Spinal cord (tissue), 10 donors: Measurements from ENCODE around the gene PRKN. TPM values are rescaled to one million over a fixed set of nuclear protein-coding genes. Genes with fewer than 3 reads are reported as not detected.

ENCODE experiments used
- DNase-seq, 6 donors: peaks; one replicate each; pipeline versions ENCODE4 v3.0.0 to v3.0.0-alpha.2; 2013 to 2015; ENCODE audit warnings: low spot score in 6 of 6, low read depth in 4 of 6
- H3K27ac ChIP-seq: one replicate; pipeline ENCODE4 v1.5.1; 2013; ENCODE audit warnings: low read depth, low read length, control low read depth
- H3K27me3 ChIP-seq: one replicate; pipeline ENCODE4 v1.6.1; 2013; ENCODE audit warnings: low read length; ENCODE audit not compliant: control insufficient read depth, insufficient read depth
- H3K36me3 ChIP-seq: one replicate; pipeline ENCODE4 v1.6.1; 2013; ENCODE audit warnings: low read length; ENCODE audit not compliant: control insufficient read depth, insufficient read depth
- H3K4me1 ChIP-seq: one replicate; pipeline ENCODE4 v1.6.1; 2013; ENCODE audit warnings: low read length; ENCODE audit not compliant: control insufficient read depth, insufficient read depth
- H3K4me3 ChIP-seq: one replicate; pipeline ENCODE4 v1.5.1; 2013; ENCODE audit warnings: low read depth, low read length, control low read depth
- H3K9me3 ChIP-seq: one replicate; pipeline ENCODE4 v1.6.1; 2013; ENCODE audit warnings: low read length; ENCODE audit not compliant: control insufficient read depth, insufficient read depth
- WGBS: methylation state at CpG from one replicate; pipeline ENCODE4 v1.1.5; 2013; ENCODE audit warnings: missing lambda C conversion rate; ENCODE audit not compliant: insufficient coverage; 5-methylcytosine and 5-hydroxymethylcytosine counted together
- polyA plus RNA-seq, 2 donors: library from polyadenylated mRNA; unstranded; fragments of 120-200 nt; gene quantifications; one replicate each; pipeline ENCODE4 v1.2.1, GENCODE V29; 2013; ENCODE audit not compliant: insufficient read length in 2 of 2
- total RNA-seq, 2 donors: library from RNA; depleted of rRNA in 1 of 2; stranded (reverse); fragments of 120-200 nt in 1 of 2; fragments of >200 nt in 1 of 2; gene quantifications; one replicate each; pipeline versions ENCODE4 v1.2.3 to v1.2.4, GENCODE V29; 2013 to 2014
- donor health status: healthy.

PRKN gene
- total and polyA plus RNA-seq, 4 donors: 7.4 to 9.5 (median 8.4) TPM

DNA sequence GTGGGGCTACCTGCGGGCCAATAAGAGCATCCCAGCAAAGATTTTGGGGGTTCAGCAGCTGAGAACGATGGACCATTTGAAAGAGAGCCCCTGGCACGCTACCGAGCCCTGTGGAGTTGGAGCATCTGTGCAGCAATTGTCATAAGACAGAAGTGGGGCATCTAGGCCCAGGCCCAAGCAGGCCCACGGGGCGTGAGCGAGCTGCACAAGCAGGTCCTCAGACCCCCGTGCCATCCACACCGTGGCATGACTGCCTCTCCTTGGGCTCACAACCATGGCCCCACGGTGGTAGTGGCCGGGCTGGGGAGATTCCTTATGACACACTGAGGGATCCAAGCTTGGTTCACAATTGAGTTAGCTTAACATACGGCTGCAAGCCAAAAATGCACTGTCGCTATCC, 1350.5 kb downstream of the PRKN start:
- Histone ChIP-seq H3K9me3 (no peaks in the 10 kb centered on the region), H3K4me3 (no peak overlapping the region), H3K36me3 (no peaks in the 10 kb centered on the region), H3K4me1 (peaks cover 32% of the 10 kb centered on the region), H3K27ac (no peak overlapping the region), H3K27me3 (no peaks in the 10 kb centered on the region)
- WGBS: 92% methylated on average over 13 of the region's 13 CpGs
- DNase-seq: no peak

DNA sequence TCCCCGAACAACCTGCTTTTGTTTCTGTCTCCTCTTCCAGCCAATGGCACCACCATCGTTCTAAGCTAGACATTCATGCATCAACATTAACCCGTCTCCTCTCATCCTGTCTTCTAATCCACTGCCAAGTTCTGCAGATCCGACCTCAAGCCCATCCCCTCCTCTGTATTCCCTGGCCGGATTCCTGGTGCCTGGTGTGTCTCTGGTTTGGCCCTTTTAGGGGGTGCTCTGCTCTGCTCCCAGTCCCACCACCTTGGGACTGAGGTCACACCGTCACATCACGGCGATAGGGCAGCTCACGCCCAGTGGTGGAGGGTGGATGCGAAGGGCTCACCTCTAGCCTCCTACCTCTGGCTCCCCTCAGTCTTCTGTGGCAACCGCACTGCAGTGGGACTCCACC, 1351.2 kb downstream of the PRKN start:
- DNase-seq: peak in 1 of 6 donors; percentile 16
- H3K9me3 ChIP-seq: no peaks in the 10 kb centered on the region
- no peaks in the 10 kb centered on the region for H3K27me3 ChIP-seq
- no peak overlapping the region for H3K4me3 ChIP-seq
- H3K4me1 ChIP-seq: peaks cover 32% of the 10 kb centered on the region
- no peaks in the 10 kb centered on the region for H3K36me3 ChIP-seq
- no peak overlapping the region for H3K27ac ChIP-seq
- WGBS: 81% methylated on average over 9 of the region's 11 CpGs

DNA sequence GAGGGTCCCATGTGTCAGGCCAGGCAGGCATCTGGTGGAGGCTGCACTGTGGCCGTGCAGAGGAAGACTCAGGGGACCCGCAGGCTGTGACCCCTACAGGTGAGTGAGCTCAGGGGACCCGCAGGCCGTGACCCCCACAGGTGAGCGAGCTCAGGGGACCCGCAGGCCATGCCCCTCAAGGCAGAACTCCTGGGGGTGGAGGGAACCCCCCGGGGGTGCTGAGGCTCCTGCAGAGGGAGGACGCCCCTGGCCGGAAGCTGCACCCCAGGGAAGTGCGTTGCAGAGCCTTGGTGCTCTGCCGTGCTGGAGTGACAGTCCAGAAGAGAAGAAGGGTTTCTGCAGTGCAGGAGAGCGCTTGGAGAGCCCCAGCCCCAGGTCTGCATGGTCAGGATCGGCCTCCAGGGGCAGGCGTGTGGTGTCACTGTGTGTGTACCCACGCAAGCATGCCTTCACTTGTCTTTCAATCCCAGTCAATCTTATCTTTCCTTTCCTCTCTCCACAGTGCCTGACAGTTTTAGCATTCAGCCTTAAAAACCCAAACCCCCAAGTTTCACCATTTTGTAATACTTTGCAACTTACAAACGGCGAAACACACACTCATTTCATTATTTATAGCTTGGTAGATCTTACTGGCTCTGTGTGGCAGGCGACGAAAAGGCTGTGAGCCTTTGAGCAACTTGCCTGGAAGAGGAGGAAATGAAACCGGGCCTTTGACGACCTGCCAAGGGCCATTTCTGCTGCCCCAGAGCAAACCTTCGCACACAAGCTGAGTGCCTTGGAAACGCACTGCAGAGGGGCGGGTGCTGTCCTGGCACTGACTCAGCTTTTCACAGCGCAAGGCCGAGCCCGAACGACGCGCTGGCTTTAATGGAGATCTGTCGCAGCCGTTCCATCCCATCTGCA, 1352.3 kb downstream of the PRKN start:
- WGBS: 34% methylated on average over 28 of the region's 32 CpGs
- peaks cover 32% of the 10 kb centered on the region for H3K4me1 ChIP-seq
- H3K9me3 ChIP-seq: no peaks in the 10 kb centered on the region
- peak in 4 of 6 donors; percentile 57 to 88 (median 74) for DNase-seq
- H3K36me3 ChIP-seq: no peaks in the 10 kb centered on the region
- H3K4me3 ChIP-seq: no peak overlapping the region
- H3K27ac ChIP-seq: peak overlapping the region; percentile 6
- H3K27me3 ChIP-seq: no peaks in the 10 kb centered on the region

DNA sequence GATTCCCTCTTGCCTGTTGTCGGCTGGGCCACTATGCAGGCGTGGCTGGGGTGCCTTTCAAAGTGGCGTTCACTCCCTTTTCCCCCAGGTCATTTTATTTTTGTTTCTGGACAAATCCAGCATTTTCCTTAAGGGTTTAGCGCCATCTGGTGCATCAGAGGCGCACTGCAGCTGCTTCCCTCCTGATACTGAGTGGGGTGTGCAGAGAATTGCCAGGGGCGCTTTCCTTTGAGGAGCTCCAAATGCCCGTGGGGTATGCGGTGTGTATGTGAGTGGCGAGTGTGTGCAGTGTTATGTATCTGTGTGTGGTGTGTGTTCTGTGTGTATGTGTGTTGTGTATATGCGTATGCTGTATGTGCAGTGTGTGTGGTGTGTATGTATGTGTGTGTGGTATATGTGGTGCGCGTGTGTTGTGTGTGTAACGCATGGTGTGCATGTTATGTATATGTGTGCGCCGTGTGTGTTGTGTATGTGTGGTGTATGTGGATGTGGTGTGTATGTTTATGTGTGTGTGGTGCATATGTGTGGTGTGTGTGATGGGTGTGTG, 1353.6 kb downstream of the PRKN start:
- no peaks in the 10 kb centered on the region for H3K27me3 ChIP-seq
- no peak overlapping the region for H3K27ac ChIP-seq
- WGBS: 37% methylated on average over 14 of the region's 15 CpGs
- peak in 4 of 6 donors; percentile 63 to 93 (median 82) for DNase-seq
- no peaks in the 10 kb centered on the region for H3K36me3 ChIP-seq
- H3K9me3 ChIP-seq: no peaks in the 10 kb centered on the region
- H3K4me1 ChIP-seq: peaks cover 32% of the 10 kb centered on the region
- H3K4me3 ChIP-seq: no peak overlapping the region

DNA sequence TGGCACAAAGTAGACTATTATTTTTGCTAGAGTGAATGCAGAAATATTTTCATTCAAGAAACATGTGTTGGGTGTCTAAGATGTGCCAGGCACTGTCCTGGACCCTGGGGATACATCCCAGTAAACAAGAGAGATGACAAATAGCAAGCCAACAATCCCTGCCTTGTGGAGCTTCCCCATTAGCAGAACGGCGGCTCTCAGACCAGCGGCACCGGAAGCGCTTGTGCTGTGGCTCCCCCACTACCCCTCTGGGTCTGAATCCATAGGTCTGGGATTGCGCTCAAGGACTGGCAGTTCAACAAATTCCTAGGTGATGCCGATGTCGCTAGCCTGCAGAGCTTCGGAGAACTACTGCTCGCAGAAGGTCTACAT, 1355.2 kb downstream of the PRKN start:
- Histone ChIP-seq H3K27ac (no peak overlapping the region), H3K9me3 (no peaks in the 10 kb centered on the region), H3K27me3 (no peaks in the 10 kb centered on the region), H3K36me3 (no peaks in the 10 kb centered on the region), H3K4me1 (peaks cover 32% of the 10 kb centered on the region), H3K4me3 (no peak overlapping the region)
- WGBS: 94% methylated on average over 8 of the region's 10 CpGs
- DNase-seq: no peak

DNA sequence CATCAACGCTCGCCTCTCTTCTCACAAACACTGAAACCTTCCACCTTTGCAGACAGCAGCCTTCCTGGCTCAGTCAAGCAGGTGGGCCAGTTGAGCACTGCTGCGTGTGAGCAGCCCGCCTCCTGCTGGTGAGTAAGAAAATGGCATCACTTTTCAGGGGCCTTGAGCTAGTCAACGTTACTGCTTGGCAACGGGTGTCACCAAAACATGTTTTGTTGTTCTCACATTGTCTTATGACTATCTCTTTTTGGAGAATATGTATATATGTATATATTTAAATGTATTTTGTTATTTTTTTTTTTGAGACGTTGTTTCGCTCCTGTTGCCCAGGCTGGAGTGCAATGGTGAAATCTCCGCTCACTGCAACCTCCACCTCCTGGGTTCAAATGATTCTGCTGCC, 1356.7 kb downstream of the PRKN start:
- peak in 4 of 6 donors; percentile 45 to 92 (median 68) for DNase-seq
- Histone ChIP-seq H3K27me3 (no peaks in the 10 kb centered on the region), H3K4me3 (no peak overlapping the region), H3K36me3 (no peaks in the 10 kb centered on the region), H3K4me1 (peaks cover 19% of the 10 kb centered on the region), H3K27ac (no peak overlapping the region), H3K9me3 (no peaks in the 10 kb centered on the region)
- 13% methylated on average over 2 of the region's 9 CpGs for WGBS

DNA sequence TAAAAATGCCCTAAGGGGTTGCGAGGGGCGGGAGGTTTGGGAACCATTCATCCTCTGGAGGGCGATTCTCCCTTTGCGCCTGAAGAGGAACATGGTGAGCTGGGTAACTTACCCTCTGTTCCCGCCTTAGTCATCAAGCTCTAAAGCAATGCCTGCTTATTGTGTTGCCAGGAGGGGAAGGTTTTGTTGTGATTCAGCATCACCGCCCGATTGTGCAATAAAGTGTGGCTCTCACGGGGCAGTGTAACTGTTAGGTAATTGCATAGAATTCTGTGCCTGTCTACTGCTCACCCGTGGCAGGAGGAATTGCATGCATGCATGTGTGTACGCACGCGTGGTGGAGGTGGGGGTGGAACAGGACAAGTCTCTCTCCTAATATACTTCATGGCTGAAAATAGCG, 1358.2 kb downstream of the PRKN start:
- Histone ChIP-seq H3K9me3 (no peaks in the 10 kb centered on the region), H3K4me1 (peaks cover 6% of the 10 kb centered on the region), H3K27ac (no peak overlapping the region), H3K4me3 (no peak overlapping the region), H3K27me3 (no peaks in the 10 kb centered on the region), H3K36me3 (no peaks in the 10 kb centered on the region)
- peak in 1 of 6 donors; percentile 73 for DNase-seq
- WGBS: 85% methylated on average over 4 of the region's 13 CpGs

DNA sequence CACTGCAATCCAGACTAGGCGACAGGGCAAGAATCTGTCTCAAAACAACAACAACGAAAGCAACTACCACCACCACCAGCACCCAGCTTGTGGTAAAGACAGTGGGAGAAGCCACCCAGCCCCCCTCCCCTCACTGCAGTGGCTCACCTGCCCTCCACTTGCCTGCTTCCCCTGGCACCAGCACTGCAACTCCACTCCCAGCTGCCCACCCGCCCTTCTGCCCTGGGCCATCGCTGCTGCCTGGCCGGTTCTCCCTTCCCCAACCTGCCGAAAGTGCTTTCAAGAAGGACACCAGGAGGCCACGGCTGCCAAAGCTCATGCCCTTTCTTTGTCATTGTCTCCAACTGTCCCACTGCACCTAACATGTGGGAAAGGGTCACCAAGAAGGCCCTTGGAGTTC, 1359.1 kb downstream of the PRKN start:
- no peaks in the 10 kb centered on the region for H3K27me3 ChIP-seq
- no peak overlapping the region for H3K4me3 ChIP-seq
- no peaks in the 10 kb centered on the region for H3K36me3 ChIP-seq
- DNase-seq: no peak
- no peaks in the 10 kb centered on the region for H3K4me1 ChIP-seq
- no peak overlapping the region for H3K27ac ChIP-seq
- H3K9me3 ChIP-seq: peaks cover 2% of the 10 kb centered on the region
- 90% methylated on average over 7 of the region's 7 CpGs for WGBS

DNA sequence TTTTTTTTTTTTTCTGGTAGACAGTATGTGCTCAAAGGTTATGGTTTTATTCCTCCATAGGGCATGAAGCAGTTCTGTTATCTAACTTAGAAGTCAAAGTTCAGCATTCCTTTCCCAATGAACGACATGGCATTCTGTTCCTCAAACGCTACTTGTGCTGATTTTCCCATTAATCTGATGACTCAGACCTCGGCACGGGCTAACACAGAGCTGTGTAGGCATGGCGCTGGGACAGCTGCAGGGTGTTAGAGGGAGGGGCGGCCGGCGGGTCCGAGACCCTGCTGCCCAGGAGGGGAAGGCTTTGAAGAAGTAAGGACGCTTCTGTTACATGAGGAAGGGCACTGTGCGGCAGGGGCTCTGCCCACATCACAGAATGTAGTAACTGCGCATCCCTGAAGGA, 1360.1 kb downstream of the PRKN start:
- peaks cover 4% of the 10 kb centered on the region for H3K9me3 ChIP-seq
- H3K4me3 ChIP-seq: no peak overlapping the region

More for the DNA sequence above, 1360.1 kb downstream of the PRKN start:
- 74% methylated on average over 8 of the region's 12 CpGs for WGBS
- no peaks in the 10 kb centered on the region for H3K4me1 ChIP-seq
- DNase-seq: no peak
- H3K27me3 ChIP-seq: no peaks in the 10 kb centered on the region
- no peaks in the 10 kb centered on the region for H3K36me3 ChIP-seq
- H3K27ac ChIP-seq: no peak overlapping the region
